Left cardiac atrium (tissue), 4 donors: ENCODE data around the gene GABARAP. TPM values are rescaled to one million over a fixed set of nuclear protein-coding genes. Genes with fewer than 3 reads are reported as not detected.

Experiments
- ATAC-seq, 2 donors: fragments of 200-7000 bp; cut with Tn5 transposase; one replicate each; pipeline ENCODE4 v1.9.1; 2020; ENCODE audit warnings: mild to moderate bottlenecking in 2 of 2, moderate library complexity in 2 of 2
- DNase-seq: peaks from one replicate; pipeline ENCODE4 v3.0.0-alpha.2; 2020
- intact Hi-C, 2 donors: fragments of 100-400 bp; cut with DNase I; formaldehyde crosslinking; loops; one replicate each; pipeline versions ENCODE4 v1.14.1 to v1.15.1; 2022 to 2023
- microRNA-seq, 2 donors: library from miRNA; unstranded; fragments of <30 nt; microRNA quantifications; one replicate each; pipeline ENCODE4 v1.2.0, GENCODE V29; 2020
- total RNA-seq, 2 donors: library from RNA; stranded (reverse); fragmentation: NEBNext Ultra II Directional; extraction: Animal tissue kit (Norgen Biotek cat#: 25700); gene quantifications; one replicate each; pipeline ENCODE4 v1.2.1, GENCODE V29; 2021
- donor health status: DM: no; HTN: yes; CAD: no.
- donor health status: DM: no; HTN: yes; CAD: no; lungs with severe emphysema.
- donor health status: DM: yes; HTN: yes; CAD: no.
- donor health status: Dilated cardiomyopathy.

Gene GABARAP
- total RNA-seq, 2 donors from 2014 or later: 459 to 475 TPM

GRCh38 chr17:7191069-7191468 is 51.2 kb downstream of the GABARAP start:
- DNase-seq (no peak), ATAC-seq (no peak)
- intact Hi-C loops: no loop called here

DNA sequence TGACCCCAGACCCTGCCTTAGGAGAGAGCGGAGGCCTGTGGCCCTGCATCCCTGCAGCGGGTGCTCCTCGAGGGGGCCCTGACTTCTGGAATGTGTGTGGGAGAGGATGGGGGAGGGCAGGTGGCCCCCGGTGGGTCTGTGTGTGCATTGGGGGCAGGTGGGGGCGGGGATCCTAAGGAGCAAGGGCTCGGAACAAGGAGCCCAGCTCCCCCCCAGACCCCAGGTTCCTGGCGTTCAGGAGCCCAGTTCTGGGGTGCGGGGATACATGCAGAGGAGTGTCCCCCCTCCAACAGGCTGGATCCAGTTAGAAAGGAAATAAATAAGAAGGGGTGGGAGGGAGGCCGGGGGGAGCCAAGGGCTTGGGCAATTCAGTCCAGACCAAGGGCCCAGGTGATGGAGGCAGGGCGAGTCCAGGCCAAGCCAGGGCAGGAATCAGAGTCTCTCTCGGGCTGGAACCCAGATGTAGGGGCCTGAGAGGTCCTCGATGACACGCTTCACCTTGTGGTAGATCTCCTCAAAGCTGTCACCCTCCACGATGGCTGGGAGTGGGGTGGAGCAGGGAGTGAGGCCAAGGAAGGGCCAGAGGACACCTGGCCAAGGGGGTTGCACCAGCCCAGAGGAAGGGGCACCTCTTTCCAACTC is 51.9 kb downstream of the GABARAP start:
- ATAC-seq (no peak), DNase-seq (no peak)
- intact Hi-C loops: no loop called here

Small RNA genes within 50 kb of the gene (microRNA-seq; reads per million reads assigned to microRNA genes)
- gene MIR324: 968 to 1,569 reads per million in 2 donors

Other genes starting within 250 kb of the GABARAP start
- gene ALOX12, start 246.4 kb downstream of the GABARAP start, total RNA-seq: under 1 TPM in 1 of 2 donors, not detected in 1; 0.21 TPM
- 100 to 1,000 TPM; 174 to 198 TPM for gene RNASEK, start 229.8 kb downstream of the GABARAP start, total RNA-seq
- gene BCL6B, start 219.4 kb downstream of the GABARAP start, total RNA-seq: 10 to 100 TPM; 14.1 to 19.8 TPM
- gene SLC16A13, start 206.4 kb downstream of the GABARAP start, total RNA-seq: 1 to 10 TPM; 1.2 to 1.8 TPM
- 1 to 10 TPM; 2.5 to 3.5 TPM for gene SLC16A11, start 198.4 kb downstream of the GABARAP start, total RNA-seq
- gene CLEC10A, start 162.2 kb downstream of the GABARAP start, total RNA-seq: 10 to 100 TPM in 1 of 2 donors, 1 to 10 TPM in 1; 6.6 to 13.4 TPM
- gene ASGR2, start 127.6 kb downstream of the GABARAP start, total RNA-seq: under 1 TPM; 0.62 to 0.68 TPM
- under 1 TPM; 0.68 TPM for gene ASGR1, start 63.1 kb downstream of the GABARAP start, total RNA-seq
- gene DLG4, start 22.6 kb downstream of the GABARAP start, total RNA-seq: 10 to 100 TPM; 21.3 to 22.9 TPM
- 1,000 to 10,000 TPM in 1 of 2 donors, 100 to 1,000 TPM in 1; 891 to 1,101 TPM for gene ACADVL, start 22.5 kb downstream of the GABARAP start, total RNA-seq
- 10 to 100 TPM; 22.5 to 23.8 TPM for gene DVL2, start 7.9 kb downstream of the GABARAP start, total RNA-seq
- 10 to 100 TPM; 18.5 to 27.5 TPM for gene PHF23, start 3.0 kb downstream of the GABARAP start, total RNA-seq
- gene CTDNEP1, start 9.3 kb upstream of the GABARAP start, total RNA-seq: 100 to 1,000 TPM; 116 to 118 TPM
- gene ELP5, start 9.8 kb upstream of the GABARAP start, total RNA-seq: 10 to 100 TPM; 68.3 to 93.8 TPM
- 1 to 10 TPM; 2.1 to 4.9 TPM for gene CLDN7, start 20.0 kb upstream of the GABARAP start, total RNA-seq
- gene SLC2A4, start 39.3 kb upstream of the GABARAP start, total RNA-seq: 10 to 100 TPM; 79.1 to 87.6 TPM
- gene YBX2, start 52.2 kb upstream of the GABARAP start, total RNA-seq: 1 to 10 TPM; 1.2 to 1.9 TPM
- gene EIF5A, start 65.2 kb upstream of the GABARAP start, total RNA-seq: 100 to 1,000 TPM; 274 to 374 TPM
- 10 to 100 TPM; 59.3 to 63.4 TPM for gene GPS2, start 72.9 kb upstream of the GABARAP start, total RNA-seq
- 10 to 100 TPM; 24.8 to 38.8 TPM for gene NEURL4, start 86.9 kb upstream of the GABARAP start, total RNA-seq
- gene ACAP1, start 94.1 kb upstream of the GABARAP start, total RNA-seq: 10 to 100 TPM; 19.0 to 20.4 TPM
- gene KCTD11, start 109.7 kb upstream of the GABARAP start, total RNA-seq: 1 to 10 TPM; 5.3 to 5.9 TPM
- gene TMEM95, start 112.7 kb upstream of the GABARAP start, total RNA-seq: not detected
- gene TNK1, start 138.6 kb upstream of the GABARAP start, total RNA-seq: 1 to 10 TPM; 1.9 to 2.1 TPM
- gene PLSCR3, start 152.1 kb upstream of the GABARAP start, total RNA-seq: 10 to 100 TPM; 22.4 to 29.0 TPM
- gene TMEM256, start 161.6 kb upstream of the GABARAP start, total RNA-seq: 10 to 100 TPM; 67.3 to 69.2 TPM
- 10 to 100 TPM; 12.1 to 15.5 TPM for gene NLGN2, start 165.4 kb upstream of the GABARAP start, total RNA-seq
- gene SPEM1, start 177.9 kb upstream of the GABARAP start, total RNA-seq: not detected
- gene SPEM2, start 183.2 kb upstream of the GABARAP start, total RNA-seq: not detected
- gene SPEM3, start 186.4 kb upstream of the GABARAP start, total RNA-seq: not detected
- 1 to 10 TPM; 2.7 to 2.9 TPM for gene TMEM102, start 193.0 kb upstream of the GABARAP start, total RNA-seq
- 10 to 100 TPM; 20.5 to 24.6 TPM for gene FGF11, start 197.1 kb upstream of the GABARAP start, total RNA-seq
- 10 to 100 TPM; 12.4 to 13.8 TPM for gene CHRNB1, start 202.6 kb upstream of the GABARAP start, total RNA-seq
- 10 to 100 TPM; 62.1 to 62.2 TPM for gene ZBTB4, start 237.2 kb upstream of the GABARAP start, total RNA-seq
- gene SLC35G6, start 239.0 kb upstream of the GABARAP start, total RNA-seq: not detected
- gene POLR2A, start 241.9 kb upstream of the GABARAP start, total RNA-seq: 10 to 100 TPM; 42.8 to 56.9 TPM